Dermis blood vessel endothelial cell (primary cell): ENCODE results near the gene NBPF9. TPM values are rescaled to one million over a fixed set of nuclear protein-coding genes. Genes with fewer than 3 reads are reported as not detected.
A peak's percentile ranks its signal among the peaks of the same experiment; 100 is the strongest.
"Not testable (repeated sequence)": the region's sequence is repeated elsewhere in the genome, so short reads cannot be mapped to it uniquely, and the experiment has no call there.

Experiments used
- DNase-seq: peaks from one replicate; pipeline ENCODE4 v3.0.0; 2010
- total RNA-seq: library from RNA; depleted of rRNA; stranded (reverse); fragments of >200 nt; gene quantifications from 2 replicates; pipeline ENCODE4 v1.2.3, GENCODE V29; 2014

Gene NBPF9
- total RNA-seq: 12.3 and 18.0 TPM in 2 replicates

GRCh38 chr1:149103109-149104081, at the start of gene NBPF9:
NBPF9 (minus strand) TSS chr1:149103551; CDS start chr1:149082139, 21,412 bp downstream.
- peak; percentile 54 for DNase-seq

GRCh38 chr1:149149909-149150308, 46.6 kb upstream of the NBPF9 start:
- not testable (repeated sequence) for DNase-seq

DNA sequence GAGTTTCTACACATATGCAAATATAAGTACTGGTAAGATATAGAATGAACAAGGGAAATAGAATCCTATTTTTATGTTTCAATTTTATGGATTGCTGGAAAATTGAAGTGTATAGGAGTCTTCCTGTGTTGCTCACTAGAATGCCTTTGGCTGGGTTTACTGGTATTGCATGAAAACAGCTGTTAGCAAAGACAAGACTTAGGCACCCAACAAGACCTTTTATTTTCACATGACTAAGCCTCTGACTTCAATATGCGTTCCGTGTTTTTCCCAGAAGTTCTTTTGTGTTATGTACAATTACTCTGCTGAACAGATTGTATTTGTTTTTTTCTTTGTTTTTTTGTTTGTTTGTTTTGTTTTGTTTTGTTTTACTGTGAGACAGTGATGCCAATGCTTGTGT, 34.2 kb upstream of the NBPF9 start:
- not testable (repeated sequence) for DNase-seq

- not testable (repeated sequence) for DNase-seq
These were observed 27.6 kb upstream of the NBPF9 start for GRCh38 chr1:149130938-149131337.

DNA sequence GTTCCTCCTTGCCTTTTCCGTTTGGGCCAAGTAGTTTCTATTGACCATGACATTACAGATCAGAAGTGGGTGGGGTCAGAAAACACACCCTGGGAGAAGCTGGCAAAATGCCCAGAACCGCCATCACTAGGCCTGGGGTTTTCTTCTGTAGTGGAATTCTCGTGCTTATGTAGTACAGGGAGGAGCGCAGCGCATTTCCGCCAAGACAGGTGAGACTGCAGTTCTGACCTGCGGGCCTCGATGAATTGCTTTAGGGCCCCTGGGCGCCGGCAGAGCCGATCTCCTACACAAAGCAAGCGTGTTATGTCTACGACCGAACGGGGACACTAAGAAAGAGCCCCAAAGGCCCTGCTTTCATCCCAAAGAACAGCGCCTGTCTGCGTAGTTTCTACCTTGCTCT, 25.9 kb upstream of the NBPF9 start:
- not testable (repeated sequence) for DNase-seq

DNA sequence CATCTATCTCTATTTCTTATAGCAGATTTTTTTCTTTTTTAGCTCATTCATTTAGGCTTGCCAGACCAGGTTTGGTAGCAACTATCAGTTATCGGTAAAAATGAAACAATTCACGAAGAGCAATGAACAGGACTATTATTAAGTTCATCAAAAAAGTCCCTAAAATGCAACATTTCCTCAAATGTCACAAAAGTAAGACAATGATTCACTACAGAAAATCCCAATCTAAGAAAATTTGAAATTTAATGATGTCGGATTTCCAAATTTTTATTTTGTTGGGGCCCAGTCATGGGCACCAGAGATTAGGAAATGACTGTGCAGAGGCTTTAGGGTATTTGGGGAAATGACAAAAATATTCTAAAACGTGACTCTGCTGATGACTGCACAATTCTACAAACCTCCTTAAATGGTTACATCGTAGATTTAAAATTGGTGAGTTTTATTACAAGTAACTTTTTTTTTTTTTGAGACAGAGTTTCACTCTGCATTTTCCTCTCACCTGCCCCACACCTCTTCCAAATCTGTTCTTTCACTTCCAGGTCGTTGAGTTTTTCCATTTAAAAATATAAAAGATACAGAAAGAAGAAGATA, 23.3 kb upstream of the NBPF9 start:
- not testable (repeated sequence) for DNase-seq

GRCh38 chr1:149123948-149124926, 20.9 kb upstream of the NBPF9 start:
- not testable (repeated sequence) for DNase-seq

DNA sequence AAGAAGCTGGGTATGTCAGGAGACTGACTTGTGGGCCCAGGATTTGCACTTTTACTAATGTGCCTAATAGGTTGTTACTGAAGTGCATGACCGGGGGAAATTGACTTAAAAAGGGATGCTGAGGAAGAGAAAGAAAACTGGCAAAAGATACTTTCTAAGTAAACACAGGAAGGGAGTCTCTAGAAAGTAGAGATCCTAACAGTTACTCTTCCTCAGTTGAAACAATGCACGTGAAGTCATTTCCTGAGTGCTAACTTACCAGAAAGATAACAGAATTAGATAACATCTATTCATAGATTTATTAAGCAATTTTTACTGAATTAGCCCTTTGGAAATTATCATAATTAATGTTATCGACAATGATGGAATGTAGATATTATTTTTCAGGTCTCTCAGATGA, 9.5 kb upstream of the NBPF9 start:
- not testable (repeated sequence) for DNase-seq

DNA sequence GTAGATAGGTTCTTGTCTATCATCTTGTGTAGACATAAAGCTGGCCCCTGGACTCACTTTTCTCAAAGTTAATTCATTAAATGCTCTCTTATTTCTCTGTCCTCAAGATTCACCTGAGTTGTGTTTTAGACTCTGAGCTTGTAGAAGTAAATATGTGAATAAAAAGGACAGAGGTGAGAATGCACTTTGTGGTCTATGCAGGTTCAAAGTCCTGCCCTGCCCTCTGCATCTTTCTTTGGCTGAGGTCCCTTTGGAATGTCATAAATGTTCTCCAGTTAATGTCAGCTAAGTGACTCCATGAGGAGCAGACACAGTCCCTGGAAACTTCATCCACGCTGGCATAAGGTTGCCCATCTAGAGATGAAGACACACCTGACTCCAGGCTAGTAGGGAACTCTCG, 7.0 kb upstream of the NBPF9 start:
- not testable (repeated sequence) for DNase-seq

DNA sequence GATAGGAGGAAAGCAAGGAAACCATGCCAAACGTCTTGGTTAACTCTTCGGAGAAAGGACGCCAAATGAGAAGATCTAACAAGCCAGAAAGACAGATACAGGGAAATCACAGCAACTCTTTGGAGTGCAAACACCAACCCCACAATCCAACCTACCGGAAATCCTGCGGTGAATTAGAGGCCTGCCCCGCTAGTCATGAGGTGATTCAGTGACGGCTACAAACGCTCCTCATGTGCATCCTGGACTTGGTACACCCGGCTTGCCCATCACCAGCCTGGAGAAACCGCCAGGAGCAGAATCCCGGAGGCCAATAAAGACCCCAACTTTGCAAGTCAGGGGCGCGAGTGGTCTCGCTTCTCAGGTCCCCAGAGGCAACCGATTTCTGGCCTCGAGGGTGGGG, 777 bp downstream of the NBPF9 start:
- not testable (repeated sequence) for DNase-seq

DNA sequence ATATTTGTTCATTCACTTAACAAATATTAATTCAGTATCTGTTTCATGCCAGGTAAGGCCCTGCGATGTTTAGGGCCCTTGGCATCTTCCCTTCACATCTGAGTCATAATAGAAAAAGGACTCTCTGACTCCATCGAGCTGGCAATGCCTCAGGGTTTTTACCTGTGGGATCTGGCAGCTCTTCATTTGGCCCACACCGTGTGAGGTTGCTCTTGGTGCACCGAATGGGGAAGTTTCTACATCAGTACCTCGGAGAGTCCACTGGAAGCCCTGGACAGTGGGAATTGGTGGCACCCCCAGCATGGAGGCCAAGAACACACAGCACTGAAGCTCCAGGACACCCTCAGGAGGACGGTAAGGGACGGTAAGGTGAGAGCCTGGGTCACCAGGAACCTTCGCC, 5.1 kb downstream of the NBPF9 start:
- DNase-seq: not testable (repeated sequence)

DNA sequence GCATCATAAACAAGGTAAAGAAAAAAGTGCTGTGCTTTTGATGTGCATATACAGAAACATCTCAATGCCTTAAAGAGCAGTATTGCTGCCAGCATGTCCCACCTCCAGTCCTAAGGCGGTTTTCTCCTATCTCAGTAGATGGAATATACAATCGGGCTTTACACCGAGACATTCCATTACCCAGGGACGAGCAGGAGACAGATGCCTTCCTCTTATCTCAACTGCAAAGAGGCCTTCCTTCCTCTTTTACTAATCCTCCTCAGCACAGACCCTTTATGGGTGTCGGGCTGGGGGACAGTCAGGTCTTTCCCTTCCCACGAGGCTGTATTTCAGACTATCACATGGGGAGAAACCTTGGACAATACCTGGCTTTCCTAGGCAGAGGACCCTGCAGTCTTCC, 10.2 kb downstream of the NBPF9 start:
- not testable (repeated sequence) for DNase-seq

- not testable (repeated sequence) for DNase-seq
These were observed 27.7 kb downstream of the NBPF9 start for GRCh38 chr1:149075505-149076127.

- DNase-seq: not testable (repeated sequence)
These were observed 38.7 kb downstream of the NBPF9 start for GRCh38 chr1:149064611-149065010.

DNA sequence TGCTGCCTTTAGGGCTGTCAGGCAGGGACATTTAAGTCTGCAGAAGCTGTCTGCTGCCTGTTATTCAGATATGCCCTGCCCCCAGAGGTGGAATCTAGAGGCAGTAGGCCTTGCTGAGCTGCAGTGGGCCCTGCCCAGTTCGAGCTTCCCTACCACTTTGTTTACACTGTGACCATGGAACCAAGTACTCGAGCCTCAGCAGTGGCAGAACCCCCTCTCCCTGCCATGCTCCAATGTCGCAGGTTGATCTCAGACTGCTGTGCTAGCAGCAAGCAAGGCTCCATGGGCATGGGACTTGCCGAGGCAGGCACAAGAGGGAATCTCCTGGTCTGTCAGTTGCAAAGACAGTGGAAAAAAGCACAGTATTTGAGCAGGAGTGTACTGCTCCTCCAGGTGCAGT, 60.3 kb downstream of the NBPF9 start:
- DNase-seq: not testable (repeated sequence)

- not testable (repeated sequence) for DNase-seq
These were observed 69.4 kb downstream of the NBPF9 start for GRCh38 chr1:149033916-149034315.

GRCh38 chr1:149024327-149024726, 79.0 kb downstream of the NBPF9 start:
- DNase-seq: not testable (repeated sequence)

DNA sequence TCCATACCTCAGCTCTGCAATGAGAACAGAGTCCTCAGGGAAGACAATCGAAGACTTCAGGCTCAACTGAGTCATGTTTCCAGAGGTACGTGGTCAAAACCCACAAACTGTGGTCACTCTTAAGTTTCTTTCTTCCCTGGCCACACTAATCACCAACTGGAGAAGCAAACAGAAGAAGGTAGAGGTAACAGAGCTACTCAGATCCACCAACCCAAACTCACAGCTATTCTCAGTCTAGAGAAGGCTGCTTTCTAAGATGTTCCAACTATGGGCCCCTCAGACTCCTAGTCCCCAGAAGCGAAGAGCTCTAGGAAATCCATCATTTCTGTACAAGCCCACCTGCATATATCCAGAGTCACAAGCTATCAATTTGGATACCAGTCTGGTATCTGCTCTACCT, 84.8 kb downstream of the NBPF9 start:
- not testable (repeated sequence) for DNase-seq

DNA sequence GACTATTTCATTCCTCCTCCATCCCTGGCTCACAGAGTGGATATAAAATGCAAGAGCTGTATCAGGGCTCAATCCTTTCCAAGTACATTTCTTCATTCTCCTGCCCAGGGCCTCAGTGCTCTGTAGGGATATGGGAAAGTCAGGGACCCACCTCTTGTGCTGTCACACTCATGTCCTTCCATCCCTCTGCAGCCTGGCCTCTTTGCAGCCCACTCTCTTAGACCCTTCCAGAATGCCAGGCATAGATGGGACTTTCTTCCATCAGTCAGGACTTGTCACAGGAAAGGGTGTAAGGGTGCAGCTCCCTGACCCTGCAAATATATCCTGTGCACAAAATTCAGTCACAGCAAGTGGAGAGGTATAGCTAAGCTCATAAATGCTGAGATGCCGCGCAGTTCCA, 86.7 kb downstream of the NBPF9 start:
- DNase-seq: not testable (repeated sequence)

GRCh38 chr1:149015522-149015921, 87.8 kb downstream of the NBPF9 start:
- DNase-seq: not testable (repeated sequence)

GRCh38 chr1:149013513-149013912, 89.8 kb downstream of the NBPF9 start:
- not testable (repeated sequence) for DNase-seq

DNA sequence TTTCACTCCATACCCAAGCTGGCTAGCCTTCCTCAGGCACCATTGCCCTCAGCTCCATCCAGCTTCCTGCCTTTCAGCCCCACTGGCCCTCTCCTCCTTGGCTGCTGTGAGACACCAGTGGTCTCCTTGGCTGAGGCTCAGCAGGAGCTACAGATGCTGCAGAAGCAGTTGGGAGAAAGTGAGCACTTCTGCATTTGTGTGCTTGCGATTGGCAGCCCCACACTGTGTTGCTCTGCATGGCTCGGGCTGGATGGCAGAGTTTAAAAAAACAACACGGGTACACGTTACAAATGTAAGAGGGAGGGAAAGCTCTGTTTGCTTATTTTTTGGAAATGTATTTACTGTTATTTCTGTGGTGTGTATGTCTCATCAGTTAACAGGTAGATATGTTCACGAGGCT, 90.8 kb downstream of the NBPF9 start:
- not testable (repeated sequence) for DNase-seq
